ENCODE data around the gene GLRA1. TPM values are rescaled to one million over a fixed set of nuclear protein-coding genes. Genes with fewer than 3 reads are reported as not detected.
"Not testable (repeated sequence)": the region's sequence is repeated elsewhere in the genome, so short reads cannot be mapped to it uniquely, and the experiment has no call there.

Gene GLRA1
- total RNA-seq, 1 donor from 2014 or later: under 0.01 TPM

- DNase-seq (ENCODE audit: low spot score in 2 of 2) (no peak), FAIRE-seq (no peak)
Observed at GRCh38 chr5:151921916-151922315, 2.7 kb downstream of the GLRA1 start.

DNA sequence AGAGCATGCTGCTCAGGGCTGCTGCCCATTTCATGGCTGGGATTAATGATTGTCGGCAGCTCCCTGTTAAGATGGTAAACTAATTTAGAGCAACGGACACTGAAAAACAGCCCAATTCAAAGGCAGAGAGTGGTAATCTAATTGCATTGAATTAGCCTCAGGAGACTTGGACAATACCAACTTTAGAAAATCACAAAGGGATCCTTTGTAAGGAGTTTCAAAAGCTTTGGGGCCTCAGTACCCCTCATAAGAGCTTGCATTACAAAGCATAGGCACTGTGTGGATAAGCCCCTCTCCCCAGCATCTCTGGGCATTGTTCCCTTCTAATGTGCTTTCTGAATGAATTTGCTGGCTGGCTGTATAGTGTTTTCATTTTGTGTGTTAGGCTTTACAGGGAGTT lies 6.7 kb downstream of the GLRA1 start:
- DNase-seq (ENCODE audit: low spot score in 2 of 2) (no peak), FAIRE-seq (no peak)

- no peak for FAIRE-seq
- DNase-seq (ENCODE audit: low spot score in 2 of 2): no peak
Observed at GRCh38 chr5:151913425-151913824, 11.2 kb downstream of the GLRA1 start.

- FAIRE-seq (no peak), DNase-seq (ENCODE audit: low spot score in 2 of 2) (no peak)
Observed at GRCh38 chr5:151912360-151912759, 12.3 kb downstream of the GLRA1 start.

- FAIRE-seq: no peak
- no peak for DNase-seq (ENCODE audit: low spot score in 2 of 2)
Observed at GRCh38 chr5:151911011-151911410, 13.6 kb downstream of the GLRA1 start.

DNA sequence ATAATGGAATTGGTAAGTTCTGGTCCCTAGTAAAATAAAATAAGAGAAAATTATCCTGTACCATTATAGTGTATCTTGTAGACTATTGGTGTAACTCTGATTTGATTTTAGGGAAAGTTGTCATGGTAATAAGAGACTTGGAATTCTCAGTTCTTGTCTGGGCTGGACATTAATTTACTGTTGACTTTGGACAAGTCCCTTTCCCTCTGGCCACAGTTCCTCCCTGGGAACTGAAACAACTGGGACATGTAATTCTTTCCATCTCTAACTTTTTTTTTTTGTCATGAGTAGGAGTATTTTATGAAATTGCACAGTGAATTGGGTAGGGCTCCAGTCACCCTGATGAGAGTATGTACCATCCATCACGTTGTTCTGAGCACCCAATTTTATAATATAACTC lies 15.0 kb downstream of the GLRA1 start:
- FAIRE-seq (no peak), DNase-seq (ENCODE audit: low spot score in 2 of 2) (no peak)

- DNase-seq (ENCODE audit: low spot score in 2 of 2) (no peak), FAIRE-seq (no peak)
Observed at GRCh38 chr5:151906246-151906645, 18.4 kb downstream of the GLRA1 start.

GRCh38 chr5:151905557-151905961 lies 19.1 kb downstream of the GLRA1 start:
- no peak for DNase-seq (ENCODE audit: low spot score in 2 of 2)
- FAIRE-seq: no peak

GRCh38 chr5:151904909-151905308 lies 19.7 kb downstream of the GLRA1 start:
- no peak for FAIRE-seq
- no peak for DNase-seq (ENCODE audit: low spot score in 2 of 2)

DNA sequence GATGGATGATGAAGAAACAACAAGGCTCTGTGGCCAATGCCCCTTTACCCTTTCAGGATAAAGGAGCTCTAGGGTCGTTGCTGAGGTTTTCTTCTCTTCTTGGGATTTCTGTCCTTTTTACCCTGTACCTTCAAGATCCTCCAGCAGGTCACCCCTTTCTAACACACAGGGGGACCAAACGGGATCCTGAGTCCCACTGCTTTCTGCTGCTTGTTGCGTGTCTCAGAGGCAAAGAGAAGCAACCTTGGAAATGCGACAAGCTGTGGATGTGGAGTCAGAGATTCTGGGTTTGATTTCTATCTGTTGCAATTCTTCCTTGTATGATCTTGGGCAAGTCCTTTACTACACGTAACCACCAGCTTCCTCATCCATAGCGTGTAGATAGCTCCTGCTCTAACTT lies 20.5 kb downstream of the GLRA1 start:
- DNase-seq (ENCODE audit: low spot score in 2 of 2): no peak

DNA sequence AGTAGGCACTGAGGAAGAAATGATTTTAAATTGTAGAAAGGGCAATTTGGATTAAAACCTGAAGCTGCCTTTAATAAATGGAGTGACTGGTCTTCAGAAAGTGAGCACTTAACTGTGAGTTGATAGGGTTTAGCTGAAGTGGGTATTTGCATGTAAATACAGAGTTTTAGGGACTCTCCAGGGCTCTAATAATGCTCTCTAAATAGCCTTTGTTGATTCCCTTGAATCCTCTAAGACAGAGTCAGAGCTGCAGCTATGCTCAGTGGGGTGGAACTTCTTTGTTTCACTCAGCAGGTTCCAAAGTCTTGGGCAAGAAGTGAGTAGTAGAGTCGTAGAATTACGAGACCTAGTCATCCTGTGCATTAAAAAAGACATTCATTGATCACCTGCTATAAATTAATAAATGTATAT lies 21.4 kb downstream of the GLRA1 start:
- DNase-seq (ENCODE audit: low spot score in 2 of 2) (no peak), FAIRE-seq (no peak)

More for the DNA sequence above, 20.5 kb downstream of the GLRA1 start:
- no peak for FAIRE-seq

DNA sequence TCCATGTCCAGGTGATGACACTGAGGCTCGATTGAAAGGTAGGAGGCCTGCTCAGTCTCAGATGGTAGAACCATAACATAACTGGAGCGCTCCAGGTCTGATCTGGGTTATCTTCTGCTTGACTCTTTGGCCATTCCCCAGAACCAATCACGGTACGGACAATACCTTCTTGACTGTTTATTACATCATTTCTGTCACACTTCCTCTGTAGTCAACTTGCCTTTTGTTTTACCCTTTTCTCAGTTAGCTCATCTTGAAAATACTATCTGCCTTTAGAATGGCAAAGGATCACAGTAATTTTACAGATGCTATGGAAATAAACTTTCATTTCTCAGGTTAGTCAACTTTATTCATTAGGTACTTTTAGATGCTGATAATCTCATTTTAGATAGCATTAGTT lies 22.4 kb downstream of the GLRA1 start:
- FAIRE-seq: no peak

DNA sequence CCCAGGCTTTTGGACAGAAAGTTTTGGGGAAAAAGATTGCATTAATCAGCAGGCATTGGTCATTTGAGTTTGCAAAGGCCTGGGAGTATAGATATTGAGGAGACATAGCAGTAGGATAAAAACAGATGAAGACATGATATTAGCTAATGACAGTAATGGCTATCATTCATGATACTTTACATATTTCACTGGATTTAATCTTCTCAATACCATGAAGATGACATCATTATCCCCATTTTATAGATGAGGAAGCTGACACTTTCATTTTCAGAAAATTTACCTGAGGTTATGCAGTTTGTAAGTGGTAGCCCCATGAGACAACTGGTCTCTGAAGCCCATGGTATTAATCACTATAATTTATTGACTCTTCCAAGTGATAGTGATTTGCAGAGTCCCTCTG lies 23.0 kb downstream of the GLRA1 start:
- no peak for DNase-seq (ENCODE audit: low spot score in 2 of 2)
- no peak for FAIRE-seq

More for the DNA sequence above, 22.4 kb downstream of the GLRA1 start:
- DNase-seq (ENCODE audit: low spot score in 2 of 2): no peak

- FAIRE-seq: no peak
Observed at GRCh38 chr5:151900891-151901290, 23.8 kb downstream of the GLRA1 start.

GRCh38 chr5:151899399-151899798 lies 25.3 kb downstream of the GLRA1 start:
- FAIRE-seq (no peak), DNase-seq (ENCODE audit: low spot score in 2 of 2) (no peak)

More at GRCh38 chr5:151900891-151901290, 23.8 kb downstream of the GLRA1 start:
- no peak for DNase-seq (ENCODE audit: low spot score in 2 of 2)

DNA sequence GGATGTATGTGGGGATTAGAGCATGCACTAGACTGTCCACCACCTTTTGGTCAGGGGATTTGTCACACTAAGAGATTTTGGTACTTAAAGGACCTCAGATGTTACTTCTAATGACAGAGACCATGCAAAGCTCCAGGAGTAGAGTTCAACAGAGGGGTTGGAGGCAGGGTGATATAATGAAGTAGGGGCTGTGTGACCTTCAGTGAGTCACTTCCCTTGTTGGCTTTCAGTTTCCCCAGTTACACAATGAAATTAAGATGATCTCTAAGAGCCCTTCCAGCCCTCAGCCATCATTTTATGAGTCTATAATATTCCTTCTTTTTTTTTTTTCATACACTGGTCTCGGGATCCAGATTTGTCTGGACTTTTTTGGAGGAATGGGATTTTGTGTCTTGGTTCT lies 26.8 kb downstream of the GLRA1 start:
- FAIRE-seq: no peak
- DNase-seq (ENCODE audit: low spot score in 2 of 2): no peak

DNA sequence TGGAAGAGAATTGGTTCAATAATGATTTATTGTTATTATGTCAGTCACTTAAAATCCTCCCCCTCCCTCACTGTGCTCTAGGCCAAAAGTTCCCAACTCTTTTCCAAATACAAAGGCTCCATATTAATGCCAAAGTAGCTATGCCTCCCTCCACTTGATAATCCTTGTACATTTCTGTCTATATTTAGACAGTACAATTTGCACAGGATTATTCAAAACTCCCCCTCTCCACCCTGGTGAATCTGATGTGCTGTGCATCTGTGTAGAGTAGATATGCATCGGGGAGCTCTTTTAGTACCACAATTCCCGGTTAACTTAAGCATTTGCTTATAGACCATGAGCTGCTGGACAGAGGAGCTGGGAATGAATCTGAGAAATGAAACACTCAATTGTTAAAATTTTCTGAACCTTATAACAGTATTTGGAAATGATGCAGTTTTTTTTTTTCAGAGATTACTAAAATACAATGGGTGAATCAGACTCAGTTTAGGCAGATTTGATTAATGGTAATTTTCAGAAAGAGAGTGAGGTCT lies 27.6 kb downstream of the GLRA1 start:
- FAIRE-seq (no peak), DNase-seq (ENCODE audit: low spot score in 2 of 2) (no peak)

DNA sequence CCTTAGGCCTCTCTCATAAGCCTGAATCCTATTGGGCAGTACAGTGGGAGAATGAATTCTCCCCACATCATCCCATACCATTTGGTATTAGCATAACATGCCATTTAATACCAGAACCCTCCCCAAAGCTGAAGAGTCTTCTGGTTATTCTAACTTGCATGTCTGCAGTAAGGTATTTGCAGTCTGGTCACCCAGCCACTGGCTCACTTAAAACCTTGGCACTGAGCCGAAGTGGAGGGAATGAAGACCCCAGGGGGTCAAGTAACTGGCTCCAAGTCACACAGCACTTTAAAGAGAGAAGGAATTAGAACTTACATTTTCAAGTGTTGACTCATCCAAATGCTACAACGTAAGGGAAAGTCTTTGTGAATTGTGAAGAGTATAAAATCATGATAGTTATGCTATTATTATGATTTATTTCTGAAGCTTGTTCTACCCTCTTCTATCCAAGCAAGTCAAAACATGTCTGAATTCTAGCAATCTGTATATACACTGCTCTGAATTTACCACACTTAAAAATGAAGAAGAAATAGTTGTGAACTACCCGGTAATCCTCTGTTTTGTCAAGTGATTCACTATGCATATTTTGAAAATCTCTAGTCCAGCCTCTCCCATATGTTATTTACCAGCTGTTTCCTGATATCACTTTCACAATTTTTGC lies 28.5 kb downstream of the GLRA1 start:
- FAIRE-seq (no peak), DNase-seq (ENCODE audit: low spot score in 2 of 2) (no peak)

GRCh38 chr5:151895660-151896030 lies 29.0 kb downstream of the GLRA1 start:
- no peak for FAIRE-seq
- no peak for DNase-seq (ENCODE audit: low spot score in 2 of 2)

- FAIRE-seq; DNase-seq (ENCODE audit: low spot score in 2 of 2): not testable (repeated sequence)
Observed at GRCh38 chr5:151893485-151893884, 31.2 kb downstream of the GLRA1 start.

- DNase-seq (ENCODE audit: low spot score in 2 of 2): no peak
- FAIRE-seq: no peak
Observed at GRCh38 chr5:151892393-151892792, 32.3 kb downstream of the GLRA1 start.

DNA sequence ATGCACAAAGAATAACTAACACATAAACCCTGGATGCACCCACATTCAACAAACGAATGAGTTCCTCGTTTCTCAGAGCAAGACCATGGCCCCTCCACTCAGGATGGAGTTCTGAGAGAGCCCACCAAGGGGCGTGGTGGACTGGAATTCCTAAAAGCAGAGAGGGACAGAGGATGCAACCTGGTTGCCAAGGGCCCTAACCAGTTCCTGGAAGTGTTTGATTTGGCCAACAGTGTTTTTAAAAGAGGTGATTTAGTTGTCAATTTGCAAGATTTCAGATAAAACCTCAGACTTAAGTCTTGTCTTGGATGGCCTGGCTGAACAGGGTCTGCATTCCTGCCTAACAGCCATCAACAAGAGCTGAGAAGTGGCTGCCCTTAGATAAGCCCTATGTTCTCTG lies 34.4 kb downstream of the GLRA1 start:
- FAIRE-seq: no peak
- DNase-seq (ENCODE audit: low spot score in 2 of 2): no peak

GRCh38 chr5:151889614-151890013 lies 35.0 kb downstream of the GLRA1 start:
- FAIRE-seq (no peak), DNase-seq (ENCODE audit: low spot score in 2 of 2) (no peak)
